Hippocampal formation (tissue), 2 donors: ENCODE measurements around the gene MCMBP.
"Not testable (repeated sequence)": the region's sequence is repeated elsewhere in the genome, so short reads cannot be mapped to it uniquely, and the experiment has no call there.

ENCODE experiments used
- DNase-seq, 2 donors: peaks; one replicate each; lab custom pipeline; 2025; lab: John Stamatoyannopoulos, UW

MCMBP gene

GRCh38 chr10:119878524-119878923 is 5.9 kb upstream of the MCMBP start:
- DNase-seq, result no peak

GRCh38 chr10:119872860-119873681 is 428 bp upstream of the MCMBP start:
- DNase-seq, result peak; percentile 85 to 86

GRCh38 chr10:119871881-119872609 is 598 bp downstream of the MCMBP start:
- peak in 1 of 2 donors; percentile 5 for DNase-seq

- DNase-seq, result not testable (repeated sequence)
These were observed 3.2 kb downstream of the MCMBP start for GRCh38 chr10:119869398-119869797.

GRCh38 chr10:119867317-119867716 is 5.3 kb downstream of the MCMBP start:
- DNase-seq, result no peak

GRCh38 chr10:119865699-119866240 is 6.9 kb downstream of the MCMBP start:
- no peak for DNase-seq

GRCh38 chr10:119863951-119864565 is 8.6 kb downstream of the MCMBP start:
- DNase-seq, result no peak

- DNase-seq, result no peak
These were observed 10.1 kb downstream of the MCMBP start for GRCh38 chr10:119862524-119862923.

- DNase-seq, result no peak
These were observed 11.6 kb downstream of the MCMBP start for GRCh38 chr10:119860866-119861607.

- DNase-seq, result peak in 1 of 2 donors; percentile 58
These were observed 13.0 kb downstream of the MCMBP start for GRCh38 chr10:119859420-119860258.

- DNase-seq, result no peak
These were observed 14.6 kb downstream of the MCMBP start for GRCh38 chr10:119858063-119858462.

- DNase-seq, result no peak
These were observed 19.1 kb downstream of the MCMBP start for GRCh38 chr10:119853574-119853973.

GRCh38 chr10:119852822-119853221 is 19.8 kb downstream of the MCMBP start:
- DNase-seq, result no peak

GRCh38 chr10:119852277-119852676 is 20.4 kb downstream of the MCMBP start:
- DNase-seq, result no peak

- DNase-seq, result no peak
These were observed 22.7 kb downstream of the MCMBP start for GRCh38 chr10:119849944-119850343.

- DNase-seq, result no peak
These were observed 23.4 kb downstream of the MCMBP start for GRCh38 chr10:119849031-119849789.

- no peak for DNase-seq
These were observed 27.0 kb downstream of the MCMBP start for GRCh38 chr10:119845656-119846055.

- DNase-seq, result no peak
These were observed 38.5 kb downstream of the MCMBP start for GRCh38 chr10:119834188-119834587.

GRCh38 chr10:119832951-119833350 is 39.7 kb downstream of the MCMBP start:
- DNase-seq, result no peak

GRCh38 chr10:119831656-119832055 is 41.0 kb downstream of the MCMBP start:
- DNase-seq, result no peak
